H1 (cell line): ENCODE measurements around the gene HIBCH. TPM values are rescaled to one million over a fixed set of nuclear protein-coding genes. Genes with fewer than 3 reads are reported as not detected.
A peak's percentile ranks its signal among the peaks of the same experiment; 100 is the strongest.

Experiments used
- CTCF ChIA-PET: fragments of 300-600 bp; sonication (Branson Sonifier 250); formaldehyde crosslinking; loops from one replicate; lab custom pipeline; 2021; ENCODE audit not compliant: partially characterized antibody; lab: Charles Lee
- POLR2A ChIA-PET: fragments of 300-600 bp; sonication (Branson Sonifier 250); formaldehyde crosslinking; loops from one replicate; lab custom pipeline; 2021; ENCODE audit warnings: inconsistent platforms; ENCODE audit not compliant: partially characterized antibody; lab: Charles Lee
- DNase-seq, 2 experiments: peaks; one replicate each; pipeline versions ENCODE4 v3.0.0 to v3.0.0-alpha.2; 2010 to 2022; ENCODE audit warnings: low spot score in 2 of 2, low read depth in 1 of 2, mixed read lengths in 1 of 2
- FAIRE-seq: peaks from 2 replicates; lab custom pipeline; 2011; peaks lifted over from hg19 to GRCh38; lab: Jason Lieb, UNC
- H2AFZ ChIP-seq: 2 replicates; pipeline ENCODE4 v1.8.1; 2012; ENCODE audit warnings: low read length, inconsistent platforms
- H2AK5ac ChIP-seq: 2 replicates; pipeline ENCODE4 v1.6.1; 2013; ENCODE audit warnings: low read depth, low read length
- H2BK120ac ChIP-seq: replicated peaks from 2 replicates; pipeline ENCODE3; 2013; ENCODE audit warnings: low read depth, low read length, inconsistent platforms
- H2BK12ac ChIP-seq: 2 replicates; pipeline ENCODE4 v1.6.1; 2013; ENCODE audit warnings: low read depth, low read length
- H2BK15ac ChIP-seq: 2 replicates; pipeline ENCODE4 v1.6.1; 2013; ENCODE audit warnings: low read length
- H2BK20ac ChIP-seq: 2 replicates; pipeline ENCODE4 v1.6.1; 2013; ENCODE audit warnings: low read length
- H2BK5ac ChIP-seq: 2 replicates; pipeline ENCODE4 v1.6.1; 2013; ENCODE audit warnings: low read depth, low read length
- H3K14ac ChIP-seq: 2 replicates; pipeline ENCODE4 v1.6.1; 2013; ENCODE audit warnings: inconsistent platforms; ENCODE audit not compliant: insufficient read length
- H3K18ac ChIP-seq: 2 replicates; pipeline ENCODE4 v1.6.1; 2013; ENCODE audit warnings: low read length; ENCODE audit errors: extremely low read depth
- H3K23ac ChIP-seq: 2 replicates; pipeline ENCODE4 v1.6.1; 2013; ENCODE audit warnings: inconsistent platforms; ENCODE audit not compliant: insufficient read length
- H3K23me2 ChIP-seq: 2 replicates; pipeline ENCODE4 v1.6.1; 2013; ENCODE audit warnings: low read depth, low read length
- H3K27ac ChIP-seq: 2 replicates; pipeline ENCODE4 v1.6.1; 2011; ENCODE audit warnings: low read depth, low read length, inconsistent platforms
- H3K27me3 ChIP-seq, 4 experiments: replicated peaks in 1 of 4; 1 replicate in 1 of 4; 2 replicates in 3 of 4; pipeline versions ENCODE4 v1.6.1 to v1.8.1; 2011 to 2013; ENCODE audit warnings: low read length in 3 of 4, mild to moderate bottlenecking in 3 of 4, inconsistent platforms in 2 of 4, mixed read lengths in 2 of 4, moderate library complexity in 1 of 4; ENCODE audit not compliant: control insufficient read depth in 3 of 4, insufficient read depth in 3 of 4; ENCODE audit errors: extremely low read depth in 1 of 4
- H3K36me3 ChIP-seq, 4 experiments: 2 replicates each; pipeline versions ENCODE4 v1.6.1 to v1.8.1; 2011 to 2013; ENCODE audit warnings: mild to moderate bottlenecking in 4 of 4, low read length in 3 of 4, moderate library complexity in 2 of 4, control low read depth in 1 of 4, inconsistent platforms in 1 of 4; ENCODE audit not compliant: insufficient read depth in 4 of 4, control insufficient read depth in 2 of 4
- H3K4ac ChIP-seq: replicated peaks from 2 replicates; pipeline ENCODE3; 2013; ENCODE audit warnings: low read length, low read depth, mixed read lengths, inconsistent platforms; ENCODE audit not compliant: insufficient read length
- H3K4me1 ChIP-seq, 4 experiments: replicated peaks in 1 of 4; 1 replicate in 1 of 4; 2 replicates in 3 of 4; pipeline versions ENCODE4 v1.6.1 to v1.8.1; 2011 to 2013; ENCODE audit warnings: low read length in 3 of 4, inconsistent platforms in 2 of 4, mixed read lengths in 1 of 4; ENCODE audit not compliant: insufficient read depth in 4 of 4, control insufficient read depth in 3 of 4
- H3K4me2 ChIP-seq, 2 experiments: 2 replicates each; pipeline versions ENCODE4 v1.6.1 to v1.8.1; 2011 to 2013; ENCODE audit warnings: low read depth in 2 of 2, low read length in 2 of 2, control low read depth in 1 of 2, inconsistent platforms in 1 of 2, mild to moderate bottlenecking in 1 of 2; ENCODE audit not compliant: insufficient read depth in 1 of 2
- H3K4me3 ChIP-seq, 4 experiments: fragments of 200-600, 300-600 bp in 1 of 4; sonication (generic), shearing (Covaris generic), sonication (Bioruptor Twin) in 1 of 4; 2 replicates each; pipeline versions ENCODE4 v1.5.1 to v1.8.1; 2011 to 2016; ENCODE audit warnings: low read length in 4 of 4, low read depth in 3 of 4, control low read depth in 2 of 4, inconsistent platforms in 2 of 4, mild to moderate bottlenecking in 2 of 4, mixed read lengths in 1 of 4, moderate library complexity in 1 of 4; ENCODE audit not compliant: insufficient read depth in 2 of 4; ENCODE audit errors: extremely low read depth in 1 of 4
- H3K56ac ChIP-seq: replicated peaks from 2 replicates; pipeline ENCODE3; 2013; ENCODE audit warnings: low read depth, mild to moderate bottlenecking, mixed read lengths, low read length, inconsistent platforms; ENCODE audit not compliant: insufficient read length
- H3K79me1 ChIP-seq: 2 replicates; pipeline ENCODE4 v1.6.1; 2013; ENCODE audit warnings: low read depth, low read length, control low read depth
- H3K79me2 ChIP-seq, 2 experiments: 2 replicates each; pipeline versions ENCODE4 v1.6.1 to v1.8.1; 2012 to 2013; ENCODE audit warnings: low read length in 2 of 2, mild to moderate bottlenecking in 2 of 2, inconsistent platforms in 1 of 2; ENCODE audit not compliant: insufficient read depth in 2 of 2, control insufficient read depth in 1 of 2
- H3K9ac ChIP-seq, 4 experiments: replicated peaks in 1 of 4; 1 replicate in 1 of 4; 2 replicates in 3 of 4; pipeline versions ENCODE4 v1.6.1 to v1.8.1; 2011 to 2013; ENCODE audit warnings: low read depth in 3 of 4, low read length in 3 of 4, control low read depth in 2 of 4, mild to moderate bottlenecking in 2 of 4, moderate library complexity in 2 of 4, inconsistent platforms in 1 of 4; ENCODE audit errors: extremely low read depth in 1 of 4
- H3K9me3 ChIP-seq, 2 experiments: 2 replicates each; pipeline versions ENCODE4 v1.6.1 to v1.8.1; 2012 to 2013; ENCODE audit warnings: mild to moderate bottlenecking in 2 of 2, moderate library complexity in 2 of 2, control low read depth in 1 of 2, inconsistent platforms in 1 of 2, low read depth in 1 of 2, low read length in 1 of 2, mixed read lengths in 1 of 2; ENCODE audit not compliant: insufficient read depth in 2 of 2
- H4K20me1 ChIP-seq, 2 experiments: replicated peaks in 1 of 2; 2 replicates each; pipeline versions ENCODE3 to v1.8.1; 2011 to 2013; ENCODE audit warnings: inconsistent platforms in 2 of 2, low read length in 2 of 2, mild to moderate bottlenecking in 1 of 2; ENCODE audit not compliant: insufficient read depth in 2 of 2, control insufficient read depth in 1 of 2
- H4K5ac ChIP-seq: 2 replicates; pipeline ENCODE4 v1.6.1; 2013; ENCODE audit warnings: low read length, low read depth, mixed read lengths, inconsistent platforms; ENCODE audit not compliant: insufficient read length
- H4K8ac ChIP-seq: 2 replicates; pipeline ENCODE4 v1.8.0; 2013; ENCODE audit warnings: mild to moderate bottlenecking, moderate library complexity, low read length, inconsistent platforms; ENCODE audit not compliant: insufficient read depth; ENCODE audit errors: extremely low read depth
- H4K91ac ChIP-seq: replicated peaks from 2 replicates; pipeline ENCODE3; 2013; ENCODE audit warnings: low read length, mixed read lengths, inconsistent platforms; ENCODE audit not compliant: insufficient read length
- BCL11A ChIP-seq, 2 experiments: IDR thresholded peaks; one replicate each; pipeline ENCODE4 v1.6.1; 2011; ENCODE audit warnings: low read depth in 2 of 2, low read length in 2 of 2, mild to moderate bottlenecking in 2 of 2
- CTCF ChIP-seq, 3 experiments: IDR thresholded peaks; 1 replicate in 2 of 3; 2 replicates in 1 of 3; pipeline versions ENCODE4 v1.5.1 to v1.6.1; 2011; ENCODE audit warnings: low read length in 3 of 3, mild to moderate bottlenecking in 3 of 3, inconsistent platforms in 2 of 3, low read depth in 1 of 3, moderate library complexity in 1 of 3; ENCODE audit not compliant: insufficient read depth in 1 of 3; ENCODE audit errors: control extremely low read depth in 1 of 3
- JUND ChIP-seq: IDR thresholded peaks from 2 replicates; pipeline ENCODE4 v1.6.1; 2011; ENCODE audit warnings: mild to moderate bottlenecking, improper control_type of control experiment, low read length
- MAFK ChIP-seq: IDR thresholded peaks from 2 replicates; pipeline ENCODE4 v1.6.1; 2012; ENCODE audit warnings: low read depth, mild to moderate bottlenecking, improper control_type of control experiment, low read length
- RFX5 ChIP-seq: IDR thresholded peaks from 2 replicates; pipeline ENCODE4 v1.6.1; 2011; ENCODE audit warnings: low read depth, low read length, improper control_type of control experiment, borderline replicate concordance
- WGBS, 2 experiments: shearing (Covaris generic) in 1 of 2; methylation state at CpG; one replicate each; pipeline versions ENCODE4 v1.1.6 to v1.1.7; 2013 to 2015; ENCODE audit warnings: low lambda C conversion rate in 2 of 2, mixed read lengths in 2 of 2, inconsistent platforms in 1 of 2, low coverage in 1 of 2, missing lambda C conversion rate in 1 of 2; ENCODE audit not compliant: insufficient replicate concordance in 2 of 2, insufficient coverage in 1 of 2, insufficient read length in 1 of 2; ENCODE audit errors: extremely low coverage in 1 of 2, missing lambda C conversion rate in 1 of 2; 5-methylcytosine and 5-hydroxymethylcytosine counted together
- polyA plus RNA-seq, 7 experiments: library from polyadenylated mRNA; depleted of rRNA in 3 of 7; stranded (reverse) in 5 of 7; unstranded in 2 of 7; fragments of >200 nt in 5 of 7; fragments of 200-250 nt in 2 of 7; gene quantifications; 1 replicate in 5 of 7; 2 replicates in 1 of 7; 4 replicates in 1 of 7; pipeline versions ENCODE4 v1.2.1 to v1.2.3, GENCODE V29; 2011 to 2013; ENCODE audit warnings: missing spikeins in 2 of 7, mixed read lengths in 2 of 7
- total RNA-seq: library from RNA; stranded (reverse); fragmentation: NEBNext Ultra II Directional; extraction: Animal tissue kit (Norgen Biotek cat#: 25700); gene quantifications from 2 replicates; pipeline ENCODE4 v1.2.1, GENCODE V29; 2021

HIBCH gene
- total and polyA plus RNA-seq, 2 of the 8 experiments (the other 6 are each of a cell fraction or from before 2014, with no cell fraction given), result 7.5 to 31.8 TPM

DNA sequence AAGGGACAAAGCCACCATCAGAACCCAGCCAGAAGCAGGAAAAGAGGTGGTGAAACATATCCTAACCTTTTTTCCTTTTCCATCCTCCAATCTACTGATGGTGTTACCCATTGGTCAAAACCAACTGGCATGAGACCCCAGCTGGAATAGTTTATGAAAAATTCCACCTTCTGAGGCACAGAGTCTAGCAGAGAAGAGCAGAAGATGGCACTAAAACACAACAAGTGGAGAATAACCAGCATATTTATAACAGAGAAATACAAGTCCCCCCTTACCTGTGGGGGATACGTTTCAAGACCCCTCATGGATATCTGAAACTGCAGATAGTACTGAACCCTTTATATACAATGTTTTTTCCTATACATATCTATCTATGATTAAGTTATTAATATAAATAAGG is 18.8 kb upstream of the HIBCH start:
- ChIA-PET CTCF (interaction anchor here (0.9 to 1.7 kb wide), 3 partner anchors 14 to 28 kb away, joined by 3 to 6 read pairs (median 4); partner anchors contain the start of gene HIBCH), POLR2A (interaction anchor here (0.6 to 0.9 kb wide), 2 partner anchors 19 to 57 kb away, joined by 3 read pairs; partner anchors contain the start of gene HIBCH)
- Histone ChIP-seq H3K23ac (no peak overlapping the region), H3K9me3 (no peaks in the 10 kb centered on the region), H3K36me3 (no peaks in the 10 kb centered on the region), H3K79me1 (no peaks in the 10 kb centered on the region), H3K23me2 (peaks cover under 1% of the 10 kb centered on the region; the same call in 1 of the 2 replicates), H3K4ac (no peak overlapping the region), H3K4me2 (no peak overlapping the region), H4K8ac (no peak overlapping the region), H3K9ac (no peak overlapping the region), H3K18ac (no peak overlapping the region), H3K4me3 (no peak overlapping the region), H3K4me1 (0 out of 7 replicates have a peak, but pooled peaks cover 0 to 7% (median 0%) of the 10 kb centered on the region in 4 experiments), H4K20me1 (no peaks in the 10 kb centered on the region), H3K27me3 (peaks cover 0 to 10% (median 6%) of the 10 kb centered on the region in 4 experiments; a peak in 5 of 7 replicates), H3K56ac (no peak overlapping the region), H2BK15ac (no peak overlapping the region), H4K91ac (no peak overlapping the region), H2AFZ (no peak overlapping the region), H3K79me2 (no peaks in the 10 kb centered on the region), H4K5ac (no peak overlapping the region), H2BK120ac (no peak overlapping the region), H3K27ac (no peak overlapping the region), H2BK20ac (no peak overlapping the region), H2AK5ac (no peak overlapping the region), H2BK12ac (peak overlapping the region; percentile 62; the same call in 1 of the 2 replicates), H3K14ac (no peak overlapping the region), H2BK5ac (no peak overlapping the region)
- no peak for FAIRE-seq
- WGBS, 2 experiments, result 67% methylated on average over 1 of the region's 1 CpG; no CpG with 5 or more reads in 1 of the 2 experiments
- no peak for DNase-seq
- no peak for TF ChIP-seq BCL11A (IDR thresholded peaks at IDR 0.05; ENCODE audit: low read depth in 2 of 2, low read length in 2 of 2)
- no peak for TF ChIP-seq JUND
- TF ChIP-seq RFX5, result no peak
- TF ChIP-seq MAFK, result no peak
- TF ChIP-seq CTCF (IDR thresholded peaks at IDR 0.05; ENCODE audit: control extremely low read depth in 1 of 3, insufficient read depth in 1 of 3, low read depth in 1 of 3, low read length in 3 of 3), result no peak
